Measurements from ENCODE around the gene DEPDC1B. TPM values are rescaled to one million over a fixed set of nuclear protein-coding genes. Genes with fewer than 3 reads are reported as not detected.

The DEPDC1B gene
- polyA plus RNA-seq, 2 donors, result 2.3 to 2.9 TPM

- no peaks in the 10 kb centered on the region for H3K36me3 ChIP-seq (ENCODE audit: control insufficient read depth in 2 of 2, insufficient read depth in 2 of 2, low read length in 1 of 2)
Observed at GRCh38 chr5:60668686-60669304, 31.2 kb downstream of the DEPDC1B start.

GRCh38 chr5:60651872-60652620 lies 47.9 kb downstream of the DEPDC1B start:
- Histone ChIP-seq H3K27ac (ENCODE audit: low read depth in 2 of 2, low read length in 1 of 2) (no peak overlapping the region), H3K27me3 (ENCODE audit: control insufficient read depth in 1 of 2, insufficient read depth in 2 of 2, low read length in 2 of 2) (no peaks in the 10 kb centered on the region), H3K9me3 (ENCODE audit: control insufficient read depth in 2 of 2, insufficient read depth in 1 of 2, low read depth in 1 of 2, low read length in 1 of 2) (no peaks in the 10 kb centered on the region), H3K36me3 (ENCODE audit: control insufficient read depth in 2 of 2, insufficient read depth in 2 of 2, low read length in 1 of 2) (no peaks in the 10 kb centered on the region), H3K4me1 (ENCODE audit: control insufficient read depth in 2 of 2, insufficient read depth in 2 of 2, low read length in 1 of 2) (no peaks in the 10 kb centered on the region), H3K4me3 (ENCODE audit: low read depth in 1 of 2, low read length in 2 of 2) (no peak overlapping the region)
- 91 to 96% methylated on average over 3 of the region's 3 CpGs for WGBS, 2 donors

More at GRCh38 chr5:60668686-60669304, 31.2 kb downstream of the DEPDC1B start:
- Histone ChIP-seq H3K4me3 (ENCODE audit: low read depth in 1 of 2, low read length in 2 of 2) (no peak overlapping the region), H3K4me1 (ENCODE audit: control insufficient read depth in 2 of 2, insufficient read depth in 2 of 2, low read length in 1 of 2) (no peaks in the 10 kb centered on the region), H3K27ac (ENCODE audit: low read depth in 2 of 2, low read length in 1 of 2) (no peak overlapping the region), H3K27me3 (ENCODE audit: control insufficient read depth in 1 of 2, insufficient read depth in 2 of 2, low read length in 2 of 2) (no peaks in the 10 kb centered on the region), H3K9me3 (ENCODE audit: control insufficient read depth in 2 of 2, insufficient read depth in 1 of 2, low read depth in 1 of 2, low read length in 1 of 2) (no peaks in the 10 kb centered on the region)

- no peaks in the 10 kb centered on the region for H3K4me1 ChIP-seq (ENCODE audit: control insufficient read depth in 2 of 2, insufficient read depth in 2 of 2, low read length in 1 of 2)
- WGBS, 2 donors, result 9 to 13% methylated on average over 1 of the region's 1 CpG
- H3K9me3 ChIP-seq (ENCODE audit: control insufficient read depth in 2 of 2, insufficient read depth in 1 of 2, low read depth in 1 of 2, low read length in 1 of 2), result no peaks in the 10 kb centered on the region
- H3K27ac ChIP-seq (ENCODE audit: low read depth in 2 of 2, low read length in 1 of 2), result no peak overlapping the region
- H3K36me3 ChIP-seq (ENCODE audit: control insufficient read depth in 2 of 2, insufficient read depth in 2 of 2, low read length in 1 of 2), result no peaks in the 10 kb centered on the region
- H3K4me3 ChIP-seq (ENCODE audit: low read depth in 1 of 2, low read length in 2 of 2), result no peak overlapping the region
- H3K27me3 ChIP-seq (ENCODE audit: control insufficient read depth in 1 of 2, insufficient read depth in 2 of 2, low read length in 2 of 2), result no peaks in the 10 kb centered on the region
Observed at GRCh38 chr5:60649288-60649917, 50.6 kb downstream of the DEPDC1B start.

GRCh38 chr5:60648175-60648574 lies 51.8 kb downstream of the DEPDC1B start:
- Histone ChIP-seq H3K9me3 (ENCODE audit: control insufficient read depth in 2 of 2, insufficient read depth in 1 of 2, low read depth in 1 of 2, low read length in 1 of 2) (no peaks in the 10 kb centered on the region), H3K27me3 (ENCODE audit: control insufficient read depth in 1 of 2, insufficient read depth in 2 of 2, low read length in 2 of 2) (no peaks in the 10 kb centered on the region), H3K4me3 (ENCODE audit: low read depth in 1 of 2, low read length in 2 of 2) (no peak overlapping the region), H3K27ac (ENCODE audit: low read depth in 2 of 2, low read length in 1 of 2) (no peak overlapping the region), H3K36me3 (ENCODE audit: control insufficient read depth in 2 of 2, insufficient read depth in 2 of 2, low read length in 1 of 2) (no peaks in the 10 kb centered on the region), H3K4me1 (ENCODE audit: control insufficient read depth in 2 of 2, insufficient read depth in 2 of 2, low read length in 1 of 2) (no peaks in the 10 kb centered on the region)
- 81 to 85% methylated on average over 2 of the region's 2 CpGs for WGBS, 2 donors

GRCh38 chr5:60640901-60641300 lies 59.1 kb downstream of the DEPDC1B start:
- H3K27me3 ChIP-seq (ENCODE audit: control insufficient read depth in 1 of 2, insufficient read depth in 2 of 2, low read length in 2 of 2), result no peaks in the 10 kb centered on the region
- H3K27ac ChIP-seq (ENCODE audit: low read depth in 2 of 2, low read length in 1 of 2), result no peak overlapping the region
- H3K4me1 ChIP-seq (ENCODE audit: control insufficient read depth in 2 of 2, insufficient read depth in 2 of 2, low read length in 1 of 2), result no peaks in the 10 kb centered on the region
- no peaks in the 10 kb centered on the region for H3K36me3 ChIP-seq (ENCODE audit: control insufficient read depth in 2 of 2, insufficient read depth in 2 of 2, low read length in 1 of 2)
- no peaks in the 10 kb centered on the region for H3K9me3 ChIP-seq (ENCODE audit: control insufficient read depth in 2 of 2, insufficient read depth in 1 of 2, low read depth in 1 of 2, low read length in 1 of 2)
- H3K4me3 ChIP-seq (ENCODE audit: low read depth in 1 of 2, low read length in 2 of 2), result no peak overlapping the region
- WGBS, 2 donors, result 96 to 98% methylated on average over 1 of the region's 1 CpG

- H3K27me3 ChIP-seq (ENCODE audit: control insufficient read depth in 1 of 2, insufficient read depth in 2 of 2, low read length in 2 of 2), result no peaks in the 10 kb centered on the region
- H3K4me1 ChIP-seq (ENCODE audit: control insufficient read depth in 2 of 2, insufficient read depth in 2 of 2, low read length in 1 of 2), result no peaks in the 10 kb centered on the region
- H3K4me3 ChIP-seq (ENCODE audit: low read depth in 1 of 2, low read length in 2 of 2), result no peak overlapping the region
- no peaks in the 10 kb centered on the region for H3K36me3 ChIP-seq (ENCODE audit: control insufficient read depth in 2 of 2, insufficient read depth in 2 of 2, low read length in 1 of 2)
- H3K9me3 ChIP-seq (ENCODE audit: control insufficient read depth in 2 of 2, insufficient read depth in 1 of 2, low read depth in 1 of 2, low read length in 1 of 2), result no peaks in the 10 kb centered on the region
- H3K27ac ChIP-seq (ENCODE audit: low read depth in 2 of 2, low read length in 1 of 2), result no peak overlapping the region
- WGBS, 2 donors, result 74 to 88% methylated on average over 1 of the region's 1 CpG
Observed at GRCh38 chr5:60639544-60639943, 60.4 kb downstream of the DEPDC1B start.

- no peaks in the 10 kb centered on the region for H3K27me3 ChIP-seq (ENCODE audit: control insufficient read depth in 1 of 2, insufficient read depth in 2 of 2, low read length in 2 of 2)
- H3K9me3 ChIP-seq (ENCODE audit: control insufficient read depth in 2 of 2, insufficient read depth in 1 of 2, low read depth in 1 of 2, low read length in 1 of 2), result no peaks in the 10 kb centered on the region
- no peak overlapping the region for H3K27ac ChIP-seq (ENCODE audit: low read depth in 2 of 2, low read length in 1 of 2)
- H3K36me3 ChIP-seq (ENCODE audit: control insufficient read depth in 2 of 2, insufficient read depth in 2 of 2, low read length in 1 of 2), result no peaks in the 10 kb centered on the region
- H3K4me3 ChIP-seq (ENCODE audit: low read depth in 1 of 2, low read length in 2 of 2), result no peak overlapping the region
- no peaks in the 10 kb centered on the region for H3K4me1 ChIP-seq (ENCODE audit: control insufficient read depth in 2 of 2, insufficient read depth in 2 of 2, low read length in 1 of 2)
Observed at GRCh38 chr5:60638300-60638699, 61.7 kb downstream of the DEPDC1B start.

GRCh38 chr5:60636644-60637043 lies 63.3 kb downstream of the DEPDC1B start:
- Histone ChIP-seq H3K4me1 (ENCODE audit: control insufficient read depth in 2 of 2, insufficient read depth in 2 of 2, low read length in 1 of 2) (no peaks in the 10 kb centered on the region), H3K36me3 (ENCODE audit: control insufficient read depth in 2 of 2, insufficient read depth in 2 of 2, low read length in 1 of 2) (no peaks in the 10 kb centered on the region), H3K9me3 (ENCODE audit: control insufficient read depth in 2 of 2, insufficient read depth in 1 of 2, low read depth in 1 of 2, low read length in 1 of 2) (no peaks in the 10 kb centered on the region), H3K27me3 (ENCODE audit: control insufficient read depth in 1 of 2, insufficient read depth in 2 of 2, low read length in 2 of 2) (no peaks in the 10 kb centered on the region), H3K27ac (ENCODE audit: low read depth in 2 of 2, low read length in 1 of 2) (no peak overlapping the region), H3K4me3 (ENCODE audit: low read depth in 1 of 2, low read length in 2 of 2) (no peak overlapping the region)
- WGBS, 2 donors, result 91 to 94% methylated on average over 4 of the region's 4 CpGs

- H3K27me3 ChIP-seq (ENCODE audit: control insufficient read depth in 1 of 2, insufficient read depth in 2 of 2, low read length in 2 of 2), result no peaks in the 10 kb centered on the region
Observed at GRCh38 chr5:60636001-60636400, 64.0 kb downstream of the DEPDC1B start.

More at GRCh38 chr5:60636001-60636400, 64.0 kb downstream of the DEPDC1B start:
- WGBS, 2 donors, result 93 to 94% methylated on average over 1 of the region's 1 CpG
- H3K9me3 ChIP-seq (ENCODE audit: control insufficient read depth in 2 of 2, insufficient read depth in 1 of 2, low read depth in 1 of 2, low read length in 1 of 2), result no peaks in the 10 kb centered on the region
- no peak overlapping the region for H3K4me3 ChIP-seq (ENCODE audit: low read depth in 1 of 2, low read length in 2 of 2)
- H3K27ac ChIP-seq (ENCODE audit: low read depth in 2 of 2, low read length in 1 of 2), result no peak overlapping the region
- H3K36me3 ChIP-seq (ENCODE audit: control insufficient read depth in 2 of 2, insufficient read depth in 2 of 2, low read length in 1 of 2), result no peaks in the 10 kb centered on the region
- no peaks in the 10 kb centered on the region for H3K4me1 ChIP-seq (ENCODE audit: control insufficient read depth in 2 of 2, insufficient read depth in 2 of 2, low read length in 1 of 2)

Measured in esophagus (tissue), 2 donors.